Progenitor cell of endocrine pancreas (in vitro differentiated cells): ENCODE measurements around the gene PSMD13. TPM values are rescaled to one million over a fixed set of nuclear protein-coding genes. Genes with fewer than 3 reads are reported as not detected.

Experiments
- DNase-seq: peaks from one replicate; pipeline ENCODE4 v3.0.0; 2021; ENCODE audit warnings: low spot score; ENCODE audit not compliant: unreplicated experiment
- H3K27ac Mint-ChIP-seq: 2 replicates; pipeline ENCODE4 v1.8.0; 2021; ENCODE audit warnings: mild to moderate bottlenecking, moderate library complexity, mixed read lengths
- H3K27me3 Mint-ChIP-seq: 2 replicates; pipeline ENCODE4 v1.8.0; 2021; ENCODE audit warnings: mixed read lengths
- H3K36me3 Mint-ChIP-seq: 2 replicates; pipeline ENCODE4 v1.8.0; 2022; ENCODE audit warnings: mixed read lengths; ENCODE audit not compliant: insufficient read depth
- H3K4me1 Mint-ChIP-seq: 2 replicates; pipeline ENCODE4 v1.8.0; 2021; ENCODE audit warnings: low read depth, mixed read lengths
- H3K4me3 Mint-ChIP-seq: 2 replicates; pipeline ENCODE4 v1.8.0; 2021; ENCODE audit warnings: low read depth, mild to moderate bottlenecking, moderate library complexity, mixed read lengths
- H3K9me3 Mint-ChIP-seq: 2 replicates; pipeline ENCODE4 v1.8.0; 2021; ENCODE audit warnings: low read depth, mixed read lengths
- CTCF ChIP-seq: fragments of 200-600 bp; sonication (generic); IDR thresholded peaks from one replicate; pipeline ENCODE4 v1.5.0; 2021; ENCODE audit warnings: antibody characterized with exemption, mild to moderate bottlenecking; ENCODE audit not compliant: unreplicated experiment
- total RNA-seq: library from RNA; stranded (reverse); gene quantifications from 2 replicates; pipeline ENCODE4 v1.2.1, GENCODE V29; 2021

PSMD13 gene
- total RNA-seq, 1 donor from 2014 or later: 100 TPM

- H3K27ac Mint-ChIP-seq: no peak overlapping the region
- H3K36me3 Mint-ChIP-seq: peaks cover 26% of the 10 kb centered on the region
- H3K9me3 Mint-ChIP-seq: no peaks in the 10 kb centered on the region
- no peaks in the 10 kb centered on the region for H3K27me3 Mint-ChIP-seq
- DNase-seq: no peak
- no peak overlapping the region for H3K4me3 Mint-ChIP-seq
- no peaks in the 10 kb centered on the region for H3K4me1 Mint-ChIP-seq
- TF ChIP-seq CTCF: no peak
Measured at GRCh38 chr11:252666-253065, 15.9 kb downstream of the PSMD13 start.

- no peak for DNase-seq
- Mint-ChIP-seq H3K4me3 (no peak overlapping the region), H3K36me3 (peaks cover 22% of the 10 kb centered on the region), H3K9me3 (no peaks in the 10 kb centered on the region), H3K27ac (no peak overlapping the region), H3K27me3 (peaks cover 4% of the 10 kb centered on the region), H3K4me1 (no peaks in the 10 kb centered on the region)
- no peak for TF ChIP-seq CTCF
Measured at GRCh38 chr11:253160-253885, 16.5 kb downstream of the PSMD13 start.

- no peak for TF ChIP-seq CTCF
- H3K36me3 Mint-ChIP-seq: peaks cover 20% of the 10 kb centered on the region
- H3K4me1 Mint-ChIP-seq: no peaks in the 10 kb centered on the region
- no peak for DNase-seq
- peaks cover 4% of the 10 kb centered on the region for H3K27me3 Mint-ChIP-seq
- peak overlapping the region; percentile 80 for H3K27ac Mint-ChIP-seq
- H3K9me3 Mint-ChIP-seq: no peaks in the 10 kb centered on the region
- no peak overlapping the region for H3K4me3 Mint-ChIP-seq
Measured at GRCh38 chr11:253886-254270, 17.1 kb downstream of the PSMD13 start.

GRCh38 chr11:255176-255575, 18.4 kb downstream of the PSMD13 start:
- no peak for TF ChIP-seq CTCF
- no peak for DNase-seq
- no peaks in the 10 kb centered on the region for H3K4me1 Mint-ChIP-seq
- H3K27me3 Mint-ChIP-seq: peaks cover 4% of the 10 kb centered on the region
- H3K36me3 Mint-ChIP-seq: peaks cover 16% of the 10 kb centered on the region
- H3K9me3 Mint-ChIP-seq: no peaks in the 10 kb centered on the region
- H3K27ac Mint-ChIP-seq: no peak overlapping the region
- H3K4me3 Mint-ChIP-seq: no peak overlapping the region

- no peaks in the 10 kb centered on the region for H3K4me1 Mint-ChIP-seq
- no peak overlapping the region for H3K27ac Mint-ChIP-seq
- H3K27me3 Mint-ChIP-seq: peaks cover 4% of the 10 kb centered on the region
- no peak overlapping the region for H3K4me3 Mint-ChIP-seq
- H3K36me3 Mint-ChIP-seq: peaks cover 15% of the 10 kb centered on the region
- DNase-seq: no peak
- TF ChIP-seq CTCF: no peak
- no peaks in the 10 kb centered on the region for H3K9me3 Mint-ChIP-seq
Measured at GRCh38 chr11:255816-256215, 19.0 kb downstream of the PSMD13 start.
